ENCODE results near the gene SERPINA4. TPM values are rescaled to one million over a fixed set of nuclear protein-coding genes. Genes with fewer than 3 reads are reported as not detected.
"Not testable (repeated sequence)": the region's sequence is repeated elsewhere in the genome, so short reads cannot be mapped to it uniquely, and the experiment has no call there.

SERPINA4 gene
- polyA plus RNA-seq, 1 of the 3 experiments (the other 2 are of a cell fraction), result not detected

- WGBS (ENCODE audit: low lambda C conversion rate), result 49% methylated on average over 5 of the region's 5 CpGs
- POLR2A ChIA-PET, result no interaction called here
- Histone ChIP-seq H3K4me2 (no peak overlapping the region), H3K27me3 (ENCODE audit: insufficient read depth) (no peaks in the 10 kb centered on the region), H3K4me3 (ENCODE audit: low read depth in 2 of 2, low read length in 1 of 2) (no peak overlapping the region), H3K79me2 (ENCODE audit: insufficient read depth) (no peaks in the 10 kb centered on the region), H3K36me3 (replicated peaks in 1 of 2; ENCODE audit: control insufficient read depth in 1 of 2, insufficient read depth in 2 of 2, low read length in 1 of 2) (no peaks in the 10 kb centered on the region), H2AFZ (ENCODE audit: low read depth) (no peak overlapping the region), H3K9ac (no peak overlapping the region), H3K9me2 (no peaks in the 10 kb centered on the region), H3K9me3 (no peaks in the 10 kb centered on the region), H3K4me1 (ENCODE audit: control insufficient read depth in 1 of 2, insufficient read depth in 2 of 2, low read depth in 1 of 2, low read length in 1 of 2) (peaks cover 0 to 3% of the 10 kb centered on the region in 2 experiments; a peak in 1 of 4 replicates), H3F3A (replicated peaks; ENCODE audit: insufficient read depth) (no peaks in the 10 kb centered on the region), H4K20me1 (ENCODE audit: insufficient read depth) (no peaks in the 10 kb centered on the region), H3K27ac (ENCODE audit: low read depth in 2 of 2, low read length in 1 of 2) (no peak overlapping the region)
- DNase-seq, result no peak
- CTCF ChIA-PET, result interaction anchor here (1.1 to 1.3 kb wide), 2 partner anchors 20 to 27 kb away, joined by 3 to 4 read pairs; no protein-coding TSS in a partner anchor
- TF ChIP-seq TEAD4 (IDR thresholded peaks at IDR 0.05; ENCODE audit: borderline replicate concordance, insufficient read depth) (no peak), NRF1 (IDR thresholded peaks at IDR 0.05; ENCODE audit: low read depth, low read length) (no peak), RFX5 (IDR thresholded peaks at IDR 0.05; ENCODE audit: low read length) (no peak)
Measured at GRCh38 chr14:94575730-94576585, 14.7 kb downstream of the SERPINA4 start.

GRCh38 chr14:94577472-94577871 lies 16.2 kb downstream of the SERPINA4 start:
- H3K4me2 ChIP-seq; H3K27me3 ChIP-seq (ENCODE audit: insufficient read depth); POLR2A ChIA-PET; H3K4me3 ChIP-seq (ENCODE audit: low read depth in 2 of 2, low read length in 1 of 2); H3K27ac ChIP-seq (ENCODE audit: low read depth in 2 of 2, low read length in 1 of 2); H3K9me3 ChIP-seq; H3K79me2 ChIP-seq (ENCODE audit: insufficient read depth); DNase-seq; H3K9me2 ChIP-seq; H3K9ac ChIP-seq; H3K36me3 ChIP-seq (replicated peaks in 1 of 2; ENCODE audit: control insufficient read depth in 1 of 2, insufficient read depth in 2 of 2, low read length in 1 of 2); H2AFZ ChIP-seq (ENCODE audit: low read depth); H3F3A ChIP-seq (replicated peaks; ENCODE audit: insufficient read depth); H4K20me1 ChIP-seq (ENCODE audit: insufficient read depth): not testable (repeated sequence)
- peaks cover 0 to 13% of the 10 kb centered on the region in 2 experiments; a peak in 1 of 4 replicates for H3K4me1 ChIP-seq (ENCODE audit: control insufficient read depth in 1 of 2, insufficient read depth in 2 of 2, low read depth in 1 of 2, low read length in 1 of 2)
- CTCF ChIA-PET, result interaction anchor here (0.6 kb wide), 1 partner anchor 1319 kb away, joined by 3 read pairs; no protein-coding TSS in a partner anchor

DNA sequence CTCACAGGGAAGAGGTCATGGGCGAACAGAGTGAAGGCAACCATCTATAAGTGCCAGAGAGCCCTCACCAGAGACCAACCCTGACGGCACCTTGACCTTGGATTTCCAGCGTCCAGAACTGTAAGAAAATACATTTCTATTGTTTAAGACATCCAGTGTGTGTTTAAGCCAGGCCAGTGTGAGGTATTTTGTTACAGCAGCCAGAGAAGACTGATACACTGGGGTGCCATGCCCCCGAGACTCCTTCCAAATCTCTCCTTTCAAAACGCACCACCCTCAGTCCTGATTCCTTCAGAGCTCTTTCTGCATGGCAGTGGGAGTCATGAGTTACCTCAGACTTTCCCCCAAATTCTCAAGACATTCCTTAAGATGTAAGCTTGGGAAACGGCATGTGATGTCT lies 17.5 kb downstream of the SERPINA4 start:
- Histone ChIP-seq H2AFZ (ENCODE audit: low read depth) (no peak overlapping the region), H3K9me3 (no peaks in the 10 kb centered on the region), H3K27ac (ENCODE audit: low read depth in 2 of 2, low read length in 1 of 2) (no peak overlapping the region), H3K4me2 (no peak overlapping the region), H3K4me1 (ENCODE audit: control insufficient read depth in 1 of 2, insufficient read depth in 2 of 2, low read depth in 1 of 2, low read length in 1 of 2) (peaks cover 0 to 13% of the 10 kb centered on the region in 2 experiments; a peak in 1 of 4 replicates), H4K20me1 (ENCODE audit: insufficient read depth) (no peaks in the 10 kb centered on the region), H3K36me3 (replicated peaks in 1 of 2; ENCODE audit: control insufficient read depth in 1 of 2, insufficient read depth in 2 of 2, low read length in 1 of 2) (no peaks in the 10 kb centered on the region), H3F3A (replicated peaks; ENCODE audit: insufficient read depth) (no peaks in the 10 kb centered on the region), H3K27me3 (ENCODE audit: insufficient read depth) (no peaks in the 10 kb centered on the region), H3K79me2 (ENCODE audit: insufficient read depth) (no peaks in the 10 kb centered on the region), H3K9ac (no peak overlapping the region), H3K9me2 (no peaks in the 10 kb centered on the region), H3K4me3 (ENCODE audit: low read depth in 2 of 2, low read length in 1 of 2) (no peak overlapping the region)
- DNase-seq, result no peak
- ChIA-PET POLR2A (no interaction called here), CTCF (no interaction called here)
- WGBS (ENCODE audit: low lambda C conversion rate), result 20% methylated on average over 6 of the region's 6 CpGs
- TF ChIP-seq ZBTB33 (IDR thresholded peaks at IDR 0.05; ENCODE audit: borderline replicate concordance, low read depth) (no peak), JUND (IDR thresholded peaks at IDR 0.05) (no peak), FOXM1 (IDR thresholded peaks at IDR 0.05; ENCODE audit: low read depth) (no peak), POLR2AphosphoS5 (IDR thresholded peaks at IDR 0.05; ENCODE audit: low read depth, low read length) (no peak)

All from SK-N-SH (cell line).